GM13976 (cell line): ENCODE measurements around the gene ATOH8.

Experiments used
- DNase-seq: peaks from one replicate; pipeline ENCODE4 v3.0.0; 2012; ENCODE audit warnings: low spot score
- CTCF ChIP-seq: IDR thresholded peaks from 2 replicates; pipeline ENCODE4 v1.5.1; 2012; ENCODE audit warnings: borderline replicate concordance, mild to moderate bottlenecking; ENCODE audit not compliant: insufficient read depth; ENCODE audit errors: extremely low read depth, missing control alignments, control extremely low read depth
- in situ Hi-C: fragments of 300-500 bp; cut with MboI; formaldehyde crosslinking; loops from one replicate; pipeline ENCODE4 v1.12.0; 2022; ENCODE audit warnings: low sequenced_read_pairs, mixed read lengths, inconsistent platforms; ENCODE audit not compliant: unreplicated experiment

ATOH8 gene

GRCh38 chr2:85787981-85788340 lies 34.2 kb downstream of the ATOH8 start:
- TF ChIP-seq CTCF: no peak
- in situ Hi-C loops: no loop called here
- no peak for DNase-seq

GRCh38 chr2:85788603-85789002 lies 34.8 kb downstream of the ATOH8 start:
- DNase-seq: no peak
- TF ChIP-seq CTCF: no peak
- in situ Hi-C loops: no loop called here

GRCh38 chr2:85789271-85789670 lies 35.5 kb downstream of the ATOH8 start:
- no peak for DNase-seq
- TF ChIP-seq CTCF: no peak
- in situ Hi-C loops: no loop called here

- no peak for DNase-seq
- no peak for TF ChIP-seq CTCF
- in situ Hi-C loops: no loop called here
These were observed 36.2 kb downstream of the ATOH8 start for GRCh38 chr2:85790032-85790431.

- in situ Hi-C loops: no loop called here
These were observed 36.9 kb downstream of the ATOH8 start for GRCh38 chr2:85790499-85791188.

GRCh38 chr2:85791704-85792565 lies 38.1 kb downstream of the ATOH8 start:
- no peak for DNase-seq
- no peak for TF ChIP-seq CTCF
- in situ Hi-C loops: no loop called here

More at GRCh38 chr2:85790499-85791188, 36.9 kb downstream of the ATOH8 start:
- TF ChIP-seq CTCF: no peak
- DNase-seq: no peak
